HL-60/S4 treated with phorbol 12-myristate 13-acetate at 8.2 ng/mL for 4 days and 3 days (cell line): Measurements from ENCODE around the gene SPATA3.
"Not testable (repeated sequence)": the region's sequence is repeated elsewhere in the genome, so short reads cannot be mapped to it uniquely, and the experiment has no call there.

ENCODE experiments used
- in situ Hi-C: fragments of 300-500 bp; cut with MboI; formaldehyde crosslinking; loops from 2 replicates; pipeline ENCODE4 v1.15.0; 2022; ENCODE audit warnings: low sequenced_read_pairs

The SPATA3 gene

GRCh38 chr2:230990131-230990898, 5.6 kb upstream of the SPATA3 start:
- in situ Hi-C loops = no loop called here

GRCh38 chr2:230990899-230991150, 5.1 kb upstream of the SPATA3 start:
- in situ Hi-C loops = no loop called here

- in situ Hi-C loops = no loop called here
These were observed 4.3 kb upstream of the SPATA3 start for GRCh38 chr2:230991598-230991997.

GRCh38 chr2:230996661-230997060, 740 bp downstream of the SPATA3 start:
- in situ Hi-C loops = no loop called here

- in situ Hi-C loops = no loop called here
These were observed 3.0 kb downstream of the SPATA3 start for GRCh38 chr2:230998882-230999281.

GRCh38 chr2:230999477-230999876, 3.6 kb downstream of the SPATA3 start:
- in situ Hi-C loops = no loop called here

- in situ Hi-C loops = no loop called here
These were observed 4.4 kb downstream of the SPATA3 start for GRCh38 chr2:231000211-231000904.

GRCh38 chr2:231001036-231001435, 5.1 kb downstream of the SPATA3 start:
- in situ Hi-C loops = no loop called here

- in situ Hi-C loops = no loop called here
These were observed 6.0 kb downstream of the SPATA3 start for GRCh38 chr2:231001921-231002320.

GRCh38 chr2:231002641-231003040, 6.7 kb downstream of the SPATA3 start:
- in situ Hi-C loops = no loop called here

GRCh38 chr2:231003186-231003585, 7.3 kb downstream of the SPATA3 start:
- in situ Hi-C loops = no loop called here

- in situ Hi-C loops = not testable (repeated sequence)
These were observed 9.0 kb downstream of the SPATA3 start for GRCh38 chr2:231004930-231005329.

GRCh38 chr2:231007286-231008098, 11.6 kb downstream of the SPATA3 start:
- in situ Hi-C loops = no loop called here

- in situ Hi-C loops = no loop called here
These were observed 12.2 kb downstream of the SPATA3 start for GRCh38 chr2:231008131-231008530.

GRCh38 chr2:231009236-231009919, 13.5 kb downstream of the SPATA3 start:
- in situ Hi-C loops = no loop called here

- in situ Hi-C loops = no loop called here
These were observed 14.3 kb downstream of the SPATA3 start for GRCh38 chr2:231010201-231010730.

- in situ Hi-C loops = no loop called here
These were observed 15.6 kb downstream of the SPATA3 start for GRCh38 chr2:231011526-231011925.

GRCh38 chr2:231012463-231012862, 16.5 kb downstream of the SPATA3 start:
- in situ Hi-C loops = no loop called here

GRCh38 chr2:231013820-231014219, 17.9 kb downstream of the SPATA3 start:
- in situ Hi-C loops = no loop called here

- in situ Hi-C loops = no loop called here
These were observed 19.6 kb downstream of the SPATA3 start for GRCh38 chr2:231015478-231015877.

- in situ Hi-C loops = no loop called here
These were observed 20.0 kb downstream of the SPATA3 start for GRCh38 chr2:231015926-231016325.
